Pancreas (tissue), 10 donors: ENCODE measurements around the gene MOK. TPM values are rescaled to one million over a fixed set of nuclear protein-coding genes. Genes with fewer than 3 reads are reported as not detected.
"Not testable (repeated sequence)": the region's sequence is repeated elsewhere in the genome, so short reads cannot be mapped to it uniquely, and the experiment has no call there.

Source experiments
- ATAC-seq, 4 donors: fragments of 200-7000 bp; cut with Tn5 transposase; one replicate each; pipeline versions ENCODE4 v1.8.0 to v1.9.1; 2020; ENCODE audit warnings: mild to moderate bottlenecking in 4 of 4, moderate library complexity in 4 of 4
- DNase-seq, 6 donors: peaks; one replicate each; pipeline ENCODE4 v3.0.0-alpha.2; 2020
- FAIRE-seq: peaks from 2 replicates; lab custom pipeline; 2012; peaks lifted over from hg19 to GRCh38; lab: Jason Lieb, UNC
- H3K27ac ChIP-seq, 4 donors: fragments of 200-600 bp; sonication (generic); 1 replicate in 3 of 4; 2 replicates in 1 of 4; pipeline versions ENCODE4 v1.5.0 to v1.8.0; 2020
- H3K27me3 ChIP-seq, 4 donors: fragments of 200-600 bp; one replicate each; pipeline ENCODE4 v1.8.0; 2021
- H3K36me3 ChIP-seq, 3 donors: fragments of 200-600 bp; sonication (generic) in 1 of 3; one replicate each; pipeline versions ENCODE4 v1.5.0 to v1.8.0; 2020 to 2021
- H3K4me1 ChIP-seq, 3 donors: fragments of 200-600 bp; one replicate each; pipeline ENCODE4 v1.8.0; 2021
- H3K4me3 ChIP-seq, 4 donors: fragments of 200-600 bp; sonication (generic) in 2 of 4; one replicate each; pipeline versions ENCODE4 v1.5.0 to v1.8.0; 2020 to 2021
- H3K9me3 ChIP-seq, 4 donors: fragments of 200-600 bp; one replicate each; pipeline ENCODE4 v1.8.0; 2021
- WGBS, 2 donors: extraction: QIAGEN DNeasy Blood & Tissue Kit; methylation state at CpG; one replicate each; pipeline ENCODE4 v1.1.7; 2013; 5-methylcytosine and 5-hydroxymethylcytosine counted together
- intact Hi-C, 3 donors: fragments of 100-400 bp; cut with DNase I; formaldehyde crosslinking; loops; one replicate each; pipeline versions ENCODE4 v1.11.1 to v1.14.2; 2022
- polyA plus RNA-seq, 2 donors: library from polyadenylated mRNA; stranded (reverse); fragments of 200-250 nt; gene quantifications; one replicate each; pipeline ENCODE4 v1.2.3, GENCODE V29; 2013
- total RNA-seq, 6 donors: library from RNA; stranded (reverse); fragmentation: NEBNext Ultra II Directional in 4 of 6; extraction: Animal tissue kit (Norgen Biotek cat#: 25700) in 4 of 6; gene quantifications; one replicate each; pipeline versions ENCODE4 v1.2.1 to v1.2.4, GENCODE V29; 2021 to 2023
- TF ChIP-seq, protein P1 (sequence below), 4 donors: fragments of 200-600 bp; sonication (generic) in 3 of 4; IDR thresholded peaks; one replicate each; pipeline versions ENCODE4 v1.5.0 to v1.8.0; 2021; ENCODE audit warnings: antibody characterized with exemption in 4 of 4
- donor health status: healthy with polysubstance abuse.
- donor health status: DM: no; HTN: no; CAD: no; lungs with moderate emphysema.
- donor health status: DM: no; HTN: no; CAD: no.
- donor health status: control.
- donor health status: control.
- donor health status: Bipolar disorder and iron deficiency.
- donor health status: DM: yes; HTN: yes; CAD: no.
- donor health status: DM: no; HTN: no; CAD: no.
- donor health status: DM: no; HTN: no; CAD: no.
- donor health status: DM: yes; HTN: yes; CAD: no.

The MOK gene
- total and polyA plus RNA-seq, 8 donors, result 7.7 to 35.9 (median 9.4) TPM

- ATAC-seq (no peak), FAIRE-seq (no peak)
These were observed 54.3 kb downstream of the MOK start for GRCh38 chr14:102250636-102251035.

GRCh38 chr14:102249981-102250380, 55.0 kb downstream of the MOK start:
- H3K27me3 ChIP-seq, result no peaks in the 10 kb centered on the region
- TF ChIP-seq, protein P1, sequence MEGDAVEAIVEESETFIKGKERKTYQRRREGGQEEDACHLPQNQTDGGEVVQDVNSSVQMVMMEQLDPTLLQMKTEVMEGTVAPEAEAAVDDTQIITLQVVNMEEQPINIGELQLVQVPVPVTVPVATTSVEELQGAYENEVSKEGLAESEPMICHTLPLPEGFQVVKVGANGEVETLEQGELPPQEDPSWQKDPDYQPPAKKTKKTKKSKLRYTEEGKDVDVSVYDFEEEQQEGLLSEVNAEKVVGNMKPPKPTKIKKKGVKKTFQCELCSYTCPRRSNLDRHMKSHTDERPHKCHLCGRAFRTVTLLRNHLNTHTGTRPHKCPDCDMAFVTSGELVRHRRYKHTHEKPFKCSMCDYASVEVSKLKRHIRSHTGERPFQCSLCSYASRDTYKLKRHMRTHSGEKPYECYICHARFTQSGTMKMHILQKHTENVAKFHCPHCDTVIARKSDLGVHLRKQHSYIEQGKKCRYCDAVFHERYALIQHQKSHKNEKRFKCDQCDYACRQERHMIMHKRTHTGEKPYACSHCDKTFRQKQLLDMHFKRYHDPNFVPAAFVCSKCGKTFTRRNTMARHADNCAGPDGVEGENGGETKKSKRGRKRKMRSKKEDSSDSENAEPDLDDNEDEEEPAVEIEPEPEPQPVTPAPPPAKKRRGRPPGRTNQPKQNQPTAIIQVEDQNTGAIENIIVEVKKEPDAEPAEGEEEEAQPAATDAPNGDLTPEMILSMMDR (IDR thresholded peaks at IDR 0.05), result no peak
- H3K27ac ChIP-seq, result no peak overlapping the region
- WGBS, 2 donors, result 94 to 95% methylated on average over 6 of the region's 6 CpGs
- peaks cover 0 to 13% (median 6%) of the 10 kb centered on the region in 3 donors for H3K4me1 ChIP-seq
- ATAC-seq, result no peak
- H3K9me3 ChIP-seq, result no peaks in the 10 kb centered on the region
- intact Hi-C loops, result no loop called here
- DNase-seq, result no peak
- no peaks in the 10 kb centered on the region for H3K36me3 ChIP-seq
- FAIRE-seq, result no peak
- no peak overlapping the region for H3K4me3 ChIP-seq

More at GRCh38 chr14:102250636-102251035, 54.3 kb downstream of the MOK start:
- Histone ChIP-seq H3K4me3 (no peak overlapping the region), H3K4me1 (peaks cover 0 to 13% (median 6%) of the 10 kb centered on the region in 3 donors), H3K27me3 (no peaks in the 10 kb centered on the region), H3K9me3 (no peaks in the 10 kb centered on the region), H3K27ac (no peak overlapping the region), H3K36me3 (no peaks in the 10 kb centered on the region)
- DNase-seq, result no peak
- intact Hi-C loops, result no loop called here
- TF ChIP-seq, protein P1 (IDR thresholded peaks at IDR 0.05), result no peak
- WGBS, 2 donors, result 95 to 96% methylated on average over 15 of the region's 15 CpGs

GRCh38 chr14:102249041-102249440, 55.9 kb downstream of the MOK start:
- DNase-seq, result no peak
- FAIRE-seq, result no peak
- Histone ChIP-seq H3K27me3 (no peaks in the 10 kb centered on the region), H3K9me3 (no peaks in the 10 kb centered on the region), H3K4me3 (no peak overlapping the region), H3K27ac (no peak overlapping the region), H3K4me1 (peaks cover 0 to 13% (median 6%) of the 10 kb centered on the region in 3 donors), H3K36me3 (no peaks in the 10 kb centered on the region)
- TF ChIP-seq, protein P1 (IDR thresholded peaks at IDR 0.05), result no peak
- ATAC-seq, result no peak
- WGBS, 2 donors, result 90 to 92% methylated on average over 12 of the region's 12 CpGs
- intact Hi-C loops, result no loop called here

- Histone ChIP-seq H3K9me3 (no peaks in the 10 kb centered on the region), H3K36me3 (no peaks in the 10 kb centered on the region), H3K27ac (no peak overlapping the region), H3K27me3 (no peaks in the 10 kb centered on the region), H3K4me3 (no peak overlapping the region), H3K4me1 (peaks cover 0 to 8% (median 0%) of the 10 kb centered on the region in 3 donors)
- WGBS, 2 donors, result 76 to 82% methylated on average over 8 of the region's 8 CpGs
- intact Hi-C loops, result no loop called here
- ATAC-seq, result no peak
- no peak for FAIRE-seq
- DNase-seq, result no peak
- TF ChIP-seq, protein P1 (IDR thresholded peaks at IDR 0.05), result no peak
These were observed 56.8 kb downstream of the MOK start for GRCh38 chr14:102248121-102248520.

- FAIRE-seq (no peak), DNase-seq (no peak), ATAC-seq (no peak)
- 67 to 75% methylated on average over 9 of the region's 9 CpGs for WGBS, 2 donors
- intact Hi-C loops, result no loop called here
- no peaks in the 10 kb centered on the region for H3K36me3 ChIP-seq
- TF ChIP-seq, protein P1 (IDR thresholded peaks at IDR 0.05), result no peak
- H3K9me3 ChIP-seq, result no peaks in the 10 kb centered on the region
- H3K4me3 ChIP-seq, result no peak overlapping the region
- no peak overlapping the region for H3K27ac ChIP-seq
- H3K27me3 ChIP-seq, result no peaks in the 10 kb centered on the region
- H3K4me1 ChIP-seq, result no peaks in the 10 kb centered on the region
These were observed 58.9 kb downstream of the MOK start for GRCh38 chr14:102246071-102246470.

DNA sequence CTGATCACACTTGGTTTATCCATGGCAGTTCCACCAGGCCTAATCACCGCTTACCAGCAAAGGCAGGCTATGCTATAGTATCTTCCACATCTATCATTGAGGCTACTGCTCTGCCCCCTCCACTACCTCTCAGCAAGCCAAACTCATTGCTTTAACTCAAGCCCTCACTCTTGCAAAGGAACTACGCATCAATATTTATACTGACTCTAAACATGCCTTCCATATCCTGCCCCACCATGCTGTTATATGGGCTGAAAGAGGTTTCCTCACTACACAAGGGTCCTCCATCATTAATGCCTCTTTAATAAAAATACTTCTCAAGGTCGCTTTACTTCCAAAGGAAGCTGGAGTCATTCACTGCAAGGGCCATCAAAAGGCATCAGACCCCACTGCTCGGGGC, 61.2 kb downstream of the MOK start:
- H3K27ac ChIP-seq, H3K4me3 ChIP-seq, DNase-seq, FAIRE-seq, H3K4me1 ChIP-seq, H3K9me3 ChIP-seq, intact Hi-C loops, ATAC-seq, H3K36me3 ChIP-seq, H3K27me3 ChIP-seq: not testable (repeated sequence)
- 97 to 98% methylated on average over 4 of the region's 4 CpGs for WGBS, 2 donors
